Transverse colon (tissue), 4 donors: ENCODE data around the gene SMIM14.

Source experiments
- CTCF ChIP-seq, 5 experiments: fragments of 200-600 bp in 3 of 5; fragments of 450-650 bp in 2 of 5; sonication (generic) in 3 of 5; IDR thresholded peaks; 1 replicate in 2 of 5; 2 replicates in 3 of 5; pipeline ENCODE4 v1.5.1; 2016 to 2017; ENCODE audit warnings: antibody characterized with exemption in 5 of 5, inconsistent platforms in 3 of 5, mild to moderate bottlenecking in 2 of 5, moderate library complexity in 1 of 5
- POLR2AphosphoS5 ChIP-seq, 3 donors: sonication (generic); formaldehyde crosslinking; IDR thresholded peaks; one replicate each; pipeline ENCODE4 v1.6.1; 2016; ENCODE audit warnings: antibody characterized with exemption in 3 of 3

- no peak for TF ChIP-seq POLR2AphosphoS5 (IDR thresholded peaks at IDR 0.05)
- no peak for TF ChIP-seq CTCF (IDR thresholded peaks at IDR 0.05)
Observed at GRCh38 chr4:39548425-39549067, 90.1 kb downstream of the SMIM14 start.
